GM21619 (cell line): ENCODE measurements around the gene ZNF496.
"Not testable (repeated sequence)": the region's sequence is repeated elsewhere in the genome, so short reads cannot be mapped to it uniquely, and the experiment has no call there.

Source experiments
- ATAC-seq: cut with Tn5 transposase; IDR thresholded peaks from one replicate; pipeline ENCODE4 v1.9.1; 2021; ENCODE audit not compliant: unreplicated experiment

Gene ZNF496

DNA sequence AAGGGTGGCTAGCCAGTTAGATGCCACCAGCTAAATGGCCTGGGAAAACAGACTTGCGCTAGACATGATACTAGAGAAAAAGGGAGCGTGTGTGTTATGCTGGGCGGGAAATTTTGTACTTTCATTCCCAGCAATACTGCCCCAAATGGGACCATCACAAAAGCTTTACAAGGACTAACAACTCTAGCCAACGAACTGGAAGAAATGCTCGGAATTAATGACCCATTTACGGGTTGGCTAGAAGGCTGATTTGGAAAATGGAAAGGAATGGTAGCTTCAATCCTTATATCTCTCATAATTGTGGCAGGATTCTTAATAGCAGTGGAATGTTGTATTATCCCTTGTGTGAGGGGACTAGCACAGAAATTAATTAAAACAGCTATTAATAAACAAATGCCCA, 27.9 kb upstream of the ZNF496 start:
- no peak for ATAC-seq

DNA sequence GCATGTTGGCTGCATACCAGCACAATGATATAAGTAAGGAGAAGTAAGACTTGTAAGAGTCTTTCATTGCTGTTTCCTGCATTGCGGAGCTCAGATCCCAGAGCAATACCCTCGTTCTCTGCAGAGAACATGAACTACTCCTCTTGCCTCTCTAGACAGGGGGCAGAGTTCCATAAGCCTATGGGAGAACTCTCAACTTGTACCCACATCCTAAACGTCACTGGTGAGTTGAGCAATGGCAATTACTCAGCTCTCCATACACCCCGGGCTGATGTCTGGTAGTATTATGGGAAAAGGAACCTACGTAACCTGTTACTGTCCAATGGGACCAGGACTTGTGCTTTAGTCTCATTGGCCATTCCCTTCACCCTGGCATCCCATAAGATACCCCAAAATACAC, 27.3 kb upstream of the ZNF496 start:
- ATAC-seq: no peak

DNA sequence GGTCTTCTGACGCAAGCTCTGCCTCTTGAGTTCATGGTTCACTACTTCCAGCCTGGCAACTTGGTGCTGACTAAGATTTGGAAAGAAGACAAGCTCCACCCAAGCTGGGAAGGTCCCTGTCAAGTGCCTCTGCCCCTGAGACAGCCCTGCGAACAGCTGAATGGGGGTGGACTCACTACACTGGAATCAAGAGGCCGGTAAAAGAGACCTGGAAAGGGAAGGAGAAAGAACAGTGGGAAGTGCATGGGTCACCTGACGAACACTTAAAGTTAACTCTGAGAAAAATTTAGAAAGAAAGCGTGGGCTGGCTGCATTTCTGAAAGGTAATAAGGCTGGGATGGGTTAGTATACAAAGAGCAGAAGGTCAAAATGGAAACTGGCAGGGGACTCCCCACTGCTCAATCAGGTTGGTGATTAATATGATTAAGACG, 26.1 kb upstream of the ZNF496 start:
- ATAC-seq: peak; percentile 87

DNA sequence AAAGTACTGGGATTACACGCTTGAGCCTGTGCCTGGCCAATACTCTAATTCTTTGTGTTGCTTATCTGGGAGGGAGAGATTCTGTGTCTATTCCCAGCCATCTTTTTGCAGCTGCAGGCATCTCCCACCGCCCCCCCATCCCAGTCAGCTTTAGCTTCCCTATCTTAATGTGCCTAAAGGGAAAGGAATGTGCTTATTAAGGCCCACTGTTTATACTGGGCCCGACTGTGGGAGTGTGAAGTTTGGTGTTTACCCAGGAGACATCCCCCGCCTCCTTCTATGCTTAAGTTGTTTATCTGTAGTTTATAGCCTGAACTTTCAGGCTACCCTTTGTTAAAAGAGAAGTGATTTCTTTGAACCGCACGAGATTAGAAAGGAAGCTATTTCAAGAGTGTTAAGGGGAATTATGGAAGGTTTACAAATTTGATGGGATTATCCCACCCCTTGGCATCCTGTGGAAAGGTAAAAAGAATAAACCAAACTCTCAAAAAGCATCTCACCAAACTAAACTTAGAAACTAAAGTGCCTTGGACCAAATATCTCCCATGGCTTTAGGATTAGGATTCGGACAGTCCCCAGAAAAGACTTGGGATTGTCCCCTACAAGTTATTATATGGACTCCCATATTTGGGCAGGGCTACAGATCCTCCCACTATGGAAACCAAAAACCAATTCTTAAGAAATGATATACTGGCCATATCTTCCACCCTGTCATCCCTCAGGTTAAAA, 25.5 kb upstream of the ZNF496 start:
- no peak for ATAC-seq

DNA sequence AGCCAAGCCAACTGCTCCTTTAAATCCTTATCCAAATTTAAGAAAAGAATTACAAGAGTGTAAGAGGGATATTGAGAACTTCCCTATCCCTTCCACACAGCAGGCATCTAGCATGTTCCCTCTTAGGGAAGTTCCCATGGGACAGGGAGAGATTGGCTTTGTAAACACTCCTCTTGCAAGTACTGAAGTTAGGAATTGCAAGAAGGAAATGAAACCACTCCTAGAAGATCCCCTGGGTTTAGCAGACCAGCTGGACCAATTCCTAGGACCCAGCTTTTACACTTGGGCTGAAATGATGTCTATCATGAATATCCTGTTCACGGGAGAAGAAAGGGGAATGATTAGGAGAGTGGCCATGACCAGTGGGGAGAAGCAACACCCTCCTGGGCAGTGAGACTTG, 23.5 kb upstream of the ZNF496 start:
- not testable (repeated sequence) for ATAC-seq

DNA sequence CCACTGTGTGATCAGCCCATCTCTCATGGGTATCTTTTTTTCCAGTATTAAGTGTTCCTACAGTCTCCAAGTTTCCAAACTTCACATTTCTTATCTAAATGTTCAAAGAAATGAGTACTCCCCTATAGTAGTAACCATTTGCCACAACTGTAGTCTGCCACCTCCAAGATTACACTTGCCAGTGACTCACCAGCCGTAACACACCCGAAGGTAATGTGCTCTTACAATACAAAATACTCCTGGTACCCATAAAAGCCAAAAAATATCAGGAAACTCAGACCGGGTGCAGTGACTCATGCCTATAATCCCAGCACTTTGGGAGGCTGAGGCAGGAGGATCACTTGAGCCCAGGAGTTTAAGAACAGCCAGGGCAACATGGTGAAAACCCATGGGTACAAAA, 20.5 kb upstream of the ZNF496 start:
- no peak for ATAC-seq

DNA sequence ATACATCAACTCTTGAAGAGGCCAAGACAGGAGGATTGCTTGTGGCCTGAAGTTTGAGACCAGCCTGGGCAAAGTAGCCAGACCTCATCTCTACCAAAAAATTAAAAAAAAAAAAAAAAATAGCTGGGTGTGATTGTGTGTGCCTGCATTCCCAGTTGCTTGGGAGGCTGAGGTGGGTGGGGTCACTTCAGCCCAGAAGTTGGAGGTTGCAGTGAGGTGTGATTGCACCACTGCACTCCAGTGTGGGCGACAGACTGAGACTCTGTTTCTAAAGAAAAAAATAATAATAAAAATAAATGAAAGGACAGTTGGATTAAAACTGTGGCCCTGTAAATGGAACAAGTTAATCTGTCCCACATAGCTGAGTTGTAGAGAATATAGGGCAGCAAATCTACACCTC, 18.9 kb upstream of the ZNF496 start:
- no peak for ATAC-seq

DNA sequence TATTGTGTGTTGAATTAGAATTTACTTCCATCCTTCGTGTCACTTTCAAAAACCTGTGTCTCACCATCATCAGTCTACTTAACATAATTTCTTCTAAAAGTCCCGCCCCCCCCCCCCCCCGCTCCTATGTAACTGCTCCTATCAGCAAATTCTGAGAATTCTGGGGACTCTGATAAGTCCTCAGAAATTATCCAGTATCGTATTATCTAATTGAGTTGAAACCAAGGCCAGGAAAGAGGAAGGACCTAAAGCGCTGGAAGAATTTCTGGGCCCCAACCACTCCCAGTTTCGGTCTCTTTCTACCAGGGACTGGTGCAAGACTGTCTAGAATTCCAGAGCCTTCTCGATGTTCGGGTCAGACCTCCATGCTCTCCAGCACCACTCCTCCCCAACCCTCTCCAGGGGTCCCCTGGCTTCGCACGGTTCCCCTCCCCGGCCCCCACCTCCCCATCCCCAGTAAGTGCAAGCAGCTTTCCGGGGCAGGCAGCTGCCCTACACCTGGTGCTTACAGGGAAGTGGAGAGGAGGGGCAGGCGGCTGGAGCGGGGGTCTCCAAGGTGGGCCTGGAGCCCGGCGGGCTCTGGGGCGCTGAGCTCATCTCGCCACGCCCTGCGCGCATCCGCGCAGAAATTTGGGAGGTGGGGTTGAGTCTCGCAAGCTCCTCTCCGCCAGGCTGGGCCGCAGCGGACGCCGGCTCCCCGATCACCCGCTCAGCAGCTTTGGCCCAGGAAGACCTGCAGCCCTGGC, 16.0 kb upstream of the ZNF496 start:
- ATAC-seq: no peak

DNA sequence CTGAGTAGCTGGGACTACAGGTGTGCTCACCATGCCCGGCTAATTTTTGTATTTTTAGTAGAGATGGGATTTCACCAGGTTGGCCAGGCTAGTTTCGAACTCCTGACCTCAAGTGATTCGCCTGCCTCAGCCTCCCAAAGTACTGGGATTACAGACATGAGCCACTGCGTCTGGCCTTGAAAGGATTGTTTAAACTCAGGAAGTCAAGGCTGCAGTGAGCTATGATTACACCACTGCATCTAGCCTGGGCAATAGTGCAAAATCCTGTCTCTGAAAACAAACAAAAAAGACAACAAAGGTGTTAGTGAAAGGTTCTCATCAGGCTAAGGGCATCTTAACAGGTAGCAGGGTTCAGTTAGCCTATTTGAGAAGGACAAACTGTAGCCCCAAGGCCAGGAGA, 14.2 kb upstream of the ZNF496 start:
- ATAC-seq: no peak

DNA sequence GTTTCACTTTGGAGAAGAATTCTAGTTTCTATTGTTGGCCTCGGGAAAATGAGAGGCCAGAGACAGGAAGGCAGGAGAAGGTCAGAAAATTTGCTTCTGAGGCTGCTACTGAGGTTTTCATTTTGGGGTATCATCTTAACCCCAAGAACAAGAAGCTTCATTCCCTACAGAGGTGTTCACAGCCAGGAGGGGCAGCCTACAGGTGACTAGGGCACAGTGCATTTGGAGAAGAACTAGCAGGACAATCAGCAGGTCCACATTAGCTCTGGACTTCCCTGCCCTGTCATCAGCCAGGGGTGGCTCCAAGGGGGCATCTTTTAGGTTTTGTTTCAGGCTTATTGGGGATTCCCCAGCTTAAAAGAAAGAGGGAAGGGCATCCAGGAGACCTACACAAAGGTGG, 12.1 kb upstream of the ZNF496 start:
- ATAC-seq: no peak

DNA sequence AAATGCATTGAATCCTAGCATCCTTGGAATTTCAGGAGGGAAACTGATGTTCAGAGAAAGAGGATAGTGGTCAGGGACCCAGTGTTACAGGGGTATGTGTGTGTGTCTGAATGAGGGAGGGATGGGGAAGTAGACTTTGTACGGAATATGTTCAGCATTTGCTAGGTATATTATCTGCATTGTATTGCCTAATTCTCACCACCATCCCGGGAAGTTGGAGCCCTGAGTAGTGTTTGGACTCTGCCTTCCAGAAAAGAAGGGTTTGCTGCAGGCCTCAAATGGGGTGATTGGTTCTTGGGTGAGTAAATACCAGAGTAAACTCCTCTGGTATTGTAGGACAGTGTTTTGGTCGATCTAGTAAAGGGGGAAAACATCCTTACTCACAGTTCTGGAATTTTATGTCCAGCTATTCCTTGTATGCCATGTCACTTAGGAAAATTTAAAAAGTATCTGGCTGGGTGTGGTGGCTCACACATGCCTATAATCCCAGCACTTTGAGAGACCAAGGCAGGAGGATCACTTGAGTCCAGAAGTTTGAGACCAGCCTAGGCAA, 7.1 kb upstream of the ZNF496 start:
- no peak for ATAC-seq

DNA sequence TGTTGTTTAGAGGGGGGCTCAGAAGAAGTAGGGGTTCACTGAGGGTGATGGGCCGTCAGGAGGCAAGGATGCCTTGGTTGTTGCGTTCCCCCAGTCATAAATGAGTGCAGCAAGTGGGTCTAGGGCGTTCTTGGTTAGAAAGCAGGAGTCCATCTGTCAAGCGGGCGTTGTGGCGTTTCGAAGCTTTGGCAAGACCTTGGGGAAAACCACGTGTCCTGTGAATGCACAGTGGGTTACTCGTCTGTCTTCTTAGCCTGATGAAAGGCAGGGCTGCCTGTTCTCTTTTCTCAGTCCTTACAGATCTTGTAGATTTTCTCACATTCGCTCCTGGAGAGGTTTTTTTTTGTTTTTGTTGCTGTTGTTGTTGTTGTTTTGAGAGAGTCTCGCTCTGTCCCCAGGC, 6.3 kb upstream of the ZNF496 start:
- no peak for ATAC-seq

DNA sequence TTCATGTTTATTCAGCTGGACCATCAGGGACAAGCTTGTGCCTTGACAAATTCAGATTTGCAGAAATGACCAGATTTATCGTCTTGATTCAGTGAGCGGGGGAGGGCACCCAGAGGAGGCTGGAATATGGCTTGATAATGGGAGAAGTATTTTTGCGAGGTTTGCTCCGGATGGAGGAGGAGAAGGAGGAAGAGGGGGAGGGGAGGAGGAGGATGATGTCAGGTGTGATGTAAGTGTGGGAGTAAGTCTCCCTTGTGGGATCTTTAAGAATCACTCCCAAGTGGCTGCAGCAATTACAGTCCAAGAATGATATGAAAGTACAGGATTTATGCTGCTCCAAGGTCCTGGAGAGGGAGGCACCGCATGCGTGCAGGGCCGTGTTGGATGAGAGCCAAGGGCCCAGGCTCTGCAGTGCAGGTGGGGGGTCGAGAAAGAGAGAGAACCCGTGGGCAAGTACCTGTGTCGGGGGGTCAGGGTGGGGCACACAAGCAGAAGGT, 5.6 kb upstream of the ZNF496 start:
- no peak for ATAC-seq

DNA sequence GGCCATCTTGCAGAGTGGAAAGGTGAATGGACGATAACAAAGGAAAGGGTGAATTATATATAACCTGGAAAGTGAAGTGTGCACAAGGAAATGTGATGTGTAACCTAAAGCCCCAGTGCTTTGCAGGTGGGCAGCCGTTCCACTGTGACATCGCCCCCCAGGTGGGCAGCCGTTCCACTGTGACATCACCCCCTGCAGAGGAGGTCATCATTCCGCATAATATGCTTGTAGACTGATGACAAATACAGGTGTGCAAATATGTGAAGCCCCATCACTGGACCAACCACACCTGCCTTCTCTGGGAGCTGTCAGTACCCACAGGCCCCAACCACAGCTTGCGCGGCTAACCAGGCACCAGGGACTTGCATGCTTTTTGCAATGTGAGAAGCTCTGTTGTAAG, 4.7 kb upstream of the ZNF496 start:
- no peak for ATAC-seq

DNA sequence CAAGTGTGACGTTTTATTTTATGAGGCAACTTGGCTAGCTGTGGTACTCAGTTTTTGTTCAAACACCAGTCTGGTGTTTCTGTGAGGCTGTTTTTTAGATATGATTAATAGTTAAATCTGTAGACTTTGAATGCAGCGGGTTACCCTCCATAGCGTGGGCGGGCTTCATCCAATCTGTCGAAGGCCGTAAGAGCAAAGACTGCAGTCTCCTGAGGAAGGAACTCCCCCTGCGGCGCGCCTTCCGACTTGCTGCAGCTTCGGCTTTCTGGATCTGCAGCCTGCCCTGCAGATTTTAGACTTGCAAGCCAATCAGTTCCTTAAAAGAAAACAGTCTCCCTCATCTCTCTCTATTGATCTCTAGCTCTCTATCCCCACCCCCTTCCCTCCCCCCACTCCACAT, 4.2 kb upstream of the ZNF496 start:
- no peak for ATAC-seq

DNA sequence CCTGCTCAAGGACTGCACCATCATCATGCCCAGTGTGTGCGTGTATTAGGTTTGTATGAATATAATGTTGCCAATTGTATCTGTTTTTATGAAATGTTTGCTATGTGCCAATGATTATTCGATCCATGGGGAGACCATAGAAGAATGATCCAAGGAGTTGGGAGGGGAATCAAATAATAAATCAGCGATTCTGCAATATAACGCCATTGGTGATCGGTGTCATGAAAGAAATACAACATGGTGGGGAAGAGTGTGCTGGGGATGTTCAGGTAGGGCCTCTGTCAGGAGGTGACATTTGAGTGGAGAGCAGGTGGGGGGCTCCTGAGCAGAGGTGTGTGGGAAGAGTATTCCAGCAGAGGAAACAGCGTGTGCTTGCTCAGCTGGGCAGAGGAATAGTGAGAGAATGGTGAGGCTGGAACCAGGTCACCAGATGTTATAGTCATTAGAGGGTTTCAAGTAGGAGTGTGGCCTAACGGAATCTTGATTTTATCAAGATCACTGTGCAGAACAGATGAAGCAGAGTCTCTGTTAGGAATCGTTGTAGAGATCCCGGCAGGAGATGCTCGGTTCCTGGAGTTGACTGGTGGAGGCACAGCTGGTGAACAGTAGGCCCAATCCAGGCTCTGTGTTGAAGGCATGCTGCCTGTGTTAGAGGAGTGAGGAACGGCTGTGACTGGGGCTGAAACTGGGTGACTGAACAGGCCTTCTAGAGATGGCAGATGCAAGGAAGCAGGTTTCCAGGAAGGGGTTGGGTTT, 2.9 kb upstream of the ZNF496 start:
- no peak for ATAC-seq

DNA sequence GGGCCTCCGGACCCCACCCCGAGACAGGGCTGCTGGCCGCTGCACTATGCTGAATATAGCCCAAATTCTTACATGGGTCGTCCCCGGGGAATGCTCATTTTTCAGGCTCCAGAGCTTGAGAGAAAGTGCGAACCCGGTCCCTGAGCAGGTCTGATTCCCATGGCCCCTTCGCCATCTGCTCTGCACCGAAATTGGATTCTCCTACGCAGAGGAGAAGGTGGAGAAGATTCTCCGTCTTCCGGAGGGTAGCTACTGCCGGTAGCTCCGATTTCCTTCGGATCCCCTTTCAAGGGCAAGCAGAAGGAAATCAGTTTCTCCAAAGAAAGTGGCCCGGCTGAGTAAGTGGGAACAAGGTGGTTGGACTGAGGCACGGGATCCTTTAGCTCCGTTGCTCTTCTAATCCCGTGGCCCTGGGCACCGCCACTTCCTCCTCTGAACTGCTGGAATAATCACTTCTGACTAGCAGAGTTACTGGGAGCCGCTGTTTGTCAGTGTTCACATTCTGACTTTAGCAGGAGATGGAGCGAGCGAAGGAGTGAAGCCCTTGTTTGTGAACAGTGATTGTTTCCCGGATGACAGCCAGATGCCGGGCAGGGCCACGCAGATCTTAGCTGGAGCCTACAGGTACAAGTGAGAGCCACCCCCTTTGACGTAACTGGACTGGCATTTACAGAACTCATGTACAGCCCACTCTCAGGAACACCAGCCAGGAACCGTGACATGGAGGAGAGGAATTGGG, 1.1 kb upstream of the ZNF496 start:
- no peak for ATAC-seq

DNA sequence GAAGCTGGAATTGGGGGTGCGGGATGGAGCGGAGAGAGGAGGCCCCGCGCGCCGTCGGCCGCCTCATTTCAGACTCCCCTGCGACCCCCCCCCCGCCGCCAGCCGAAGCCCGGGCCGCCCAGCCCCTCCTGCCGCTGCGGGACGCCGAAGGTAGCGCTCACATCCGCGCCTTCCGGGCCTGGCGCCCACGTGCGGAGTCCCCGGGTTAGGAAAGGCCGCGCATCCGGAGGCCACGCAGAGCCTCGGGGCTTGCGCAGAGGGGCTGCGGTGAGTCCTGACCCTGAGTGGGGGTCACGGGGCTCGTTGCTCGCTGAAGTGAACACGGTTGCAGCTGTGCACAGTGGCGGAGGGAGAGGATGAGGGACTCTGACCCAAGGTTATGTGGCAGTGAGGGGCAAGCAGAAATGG, 552 bp upstream of the ZNF496 start:
- ATAC-seq: peak; percentile 39

DNA sequence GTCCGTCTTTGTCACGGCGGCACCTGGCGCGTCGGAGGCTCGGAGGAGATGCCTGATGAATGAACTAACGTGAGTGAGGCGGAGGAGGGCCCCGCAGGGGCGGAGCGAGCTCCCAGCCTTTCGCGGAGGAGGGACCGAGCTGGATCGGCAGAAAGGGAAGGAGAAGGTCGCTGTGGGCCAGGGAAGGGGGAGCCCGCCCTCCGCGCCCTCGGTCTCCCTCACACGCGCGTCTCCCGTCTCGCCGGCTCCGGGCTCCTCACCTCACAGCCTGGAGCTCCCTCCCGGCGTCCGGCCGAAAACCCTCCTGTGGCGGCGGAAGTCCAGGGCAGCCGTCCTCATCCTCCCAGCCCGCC, 519 bp downstream of the ZNF496 start:
- peak; percentile 53 for ATAC-seq

DNA sequence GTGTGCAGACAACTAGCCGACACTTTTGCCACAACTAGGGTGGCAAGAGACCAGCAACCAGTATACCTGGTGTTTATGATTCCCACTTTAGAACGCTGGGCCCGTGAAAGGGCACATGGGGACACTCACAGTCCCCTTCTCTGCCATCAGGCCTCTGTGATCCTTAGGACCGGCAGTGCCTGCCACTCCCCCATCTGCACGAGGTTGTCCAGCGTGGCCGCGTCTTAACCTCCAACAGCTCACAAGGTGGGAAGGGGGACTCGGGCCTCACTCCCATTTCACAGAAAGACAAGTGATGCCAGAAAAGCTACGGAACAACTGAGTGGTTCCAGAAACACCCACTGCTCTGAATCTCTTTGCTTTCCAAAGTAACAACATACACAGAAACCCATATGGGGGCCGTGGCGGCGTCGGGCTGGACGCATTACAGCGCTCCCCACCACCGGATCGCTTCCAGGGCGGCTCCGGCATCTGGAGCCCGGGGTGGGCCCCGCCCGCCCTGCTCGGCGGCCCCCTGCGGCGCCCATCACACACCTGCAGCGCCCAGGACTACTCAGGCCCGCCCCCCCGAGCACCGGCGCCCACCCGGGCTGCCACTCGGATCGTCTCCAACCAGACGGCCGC, 1.0 kb downstream of the ZNF496 start:
- no peak for ATAC-seq
